Measurements from ENCODE around the gene GNS. TPM values are rescaled to one million over a fixed set of nuclear protein-coding genes. Genes with fewer than 3 reads are reported as not detected.

GNS gene
- total RNA-seq, 1 experiment from 2014 or later: 55.1 TPM

DNA sequence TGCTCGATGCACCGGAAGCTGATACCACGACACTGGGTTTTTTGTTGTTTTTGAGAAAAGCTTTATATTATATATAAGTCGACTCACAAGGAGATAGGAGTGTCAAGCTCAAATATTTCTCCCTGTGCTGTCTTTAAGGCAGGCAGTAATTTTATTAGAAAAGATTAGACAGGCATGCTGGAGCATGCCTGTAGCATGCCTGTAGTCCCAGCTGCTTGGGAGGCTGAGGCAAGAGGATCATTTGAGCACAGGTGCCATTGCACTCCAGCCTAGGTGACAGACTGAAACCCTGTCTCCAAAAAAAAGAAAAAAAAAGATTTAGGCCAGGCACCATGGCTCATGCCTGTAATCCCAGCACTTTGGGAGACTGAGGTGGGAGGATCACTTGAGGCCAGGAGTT is 51.8 kb downstream of the GNS start:
- H3K9ac ChIP-seq (ENCODE audit: low read length): no peak overlapping the region
- no peaks in the 10 kb centered on the region for H3K36me3 ChIP-seq (ENCODE audit: low read depth, low read length)
- no peak overlapping the region for H3K27ac ChIP-seq (ENCODE audit: low read length)
- H3K79me2 ChIP-seq (ENCODE audit: low read length): no peaks in the 10 kb centered on the region
- intact Hi-C loops (cut with micrococcal nuclease): no loop called here
- H3K4me1 ChIP-seq (ENCODE audit: insufficient read depth, low read length): no peaks in the 10 kb centered on the region
- H3F3A ChIP-seq (ENCODE audit: low read length, unreplicated experiment): no peaks in the 10 kb centered on the region
- no TSS peak for BruUV-seq (replicated peaks)
- no peaks in the 10 kb centered on the region for H3K9me2 ChIP-seq (replicated peaks; ENCODE audit: low read length)
- H4K20me1 ChIP-seq (ENCODE audit: low read length): no peaks in the 10 kb centered on the region
- TF ChIP-seq EZH2phosphoT487 (IDR thresholded peaks at IDR 0.05; ENCODE audit: borderline replicate concordance, low read length) (no peak), EZH2 (IDR thresholded peaks at IDR 0.05; ENCODE audit: low read length, unreplicated experiment) (no peak)
- TF ChIP-seq, protein P1, sequence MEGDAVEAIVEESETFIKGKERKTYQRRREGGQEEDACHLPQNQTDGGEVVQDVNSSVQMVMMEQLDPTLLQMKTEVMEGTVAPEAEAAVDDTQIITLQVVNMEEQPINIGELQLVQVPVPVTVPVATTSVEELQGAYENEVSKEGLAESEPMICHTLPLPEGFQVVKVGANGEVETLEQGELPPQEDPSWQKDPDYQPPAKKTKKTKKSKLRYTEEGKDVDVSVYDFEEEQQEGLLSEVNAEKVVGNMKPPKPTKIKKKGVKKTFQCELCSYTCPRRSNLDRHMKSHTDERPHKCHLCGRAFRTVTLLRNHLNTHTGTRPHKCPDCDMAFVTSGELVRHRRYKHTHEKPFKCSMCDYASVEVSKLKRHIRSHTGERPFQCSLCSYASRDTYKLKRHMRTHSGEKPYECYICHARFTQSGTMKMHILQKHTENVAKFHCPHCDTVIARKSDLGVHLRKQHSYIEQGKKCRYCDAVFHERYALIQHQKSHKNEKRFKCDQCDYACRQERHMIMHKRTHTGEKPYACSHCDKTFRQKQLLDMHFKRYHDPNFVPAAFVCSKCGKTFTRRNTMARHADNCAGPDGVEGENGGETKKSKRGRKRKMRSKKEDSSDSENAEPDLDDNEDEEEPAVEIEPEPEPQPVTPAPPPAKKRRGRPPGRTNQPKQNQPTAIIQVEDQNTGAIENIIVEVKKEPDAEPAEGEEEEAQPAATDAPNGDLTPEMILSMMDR (conservative IDR thresholded peaks at IDR 0.05; ENCODE audit: low read depth, low read length): no peak
- H2AFZ ChIP-seq (ENCODE audit: low read length): no peak overlapping the region
- H3K4me2 ChIP-seq (ENCODE audit: low read length): no peak overlapping the region
- H3K27me3 ChIP-seq (ENCODE audit: low read length): no peaks in the 10 kb centered on the region
- H3K4me3 ChIP-seq (ENCODE audit: low read length): no peak overlapping the region
- H3K9me3 ChIP-seq (ENCODE audit: low read length): no peaks in the 10 kb centered on the region
- ChIA-PET POLR2A (ENCODE audit: unreplicated experiment) (no interaction called here), CTCF (no interaction called here)
- DNase-seq: no peak
- no peak for ATAC-seq

DNA sequence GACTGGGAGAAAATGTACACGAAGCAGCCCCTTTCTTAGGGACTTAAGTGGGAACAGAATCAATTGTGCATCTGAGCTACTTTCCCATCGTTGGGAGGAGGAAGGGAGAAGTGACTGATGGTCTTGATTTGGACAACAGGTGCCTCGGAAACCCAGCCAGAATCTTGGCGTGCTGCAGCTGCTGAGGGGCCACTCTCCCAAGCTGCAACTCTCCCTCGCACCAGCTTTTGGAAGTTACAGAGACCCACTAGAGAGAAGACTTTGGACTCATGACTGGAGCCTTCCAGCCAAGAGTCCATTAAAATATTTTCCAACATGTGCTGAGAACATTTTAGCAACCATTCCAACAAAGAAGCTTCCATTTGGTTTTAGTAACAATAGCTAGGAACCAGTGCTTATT is 52.3 kb downstream of the GNS start:
- Histone ChIP-seq H3K27me3 (ENCODE audit: low read length) (no peaks in the 10 kb centered on the region), H3K36me3 (ENCODE audit: low read depth, low read length) (no peaks in the 10 kb centered on the region), H3K27ac (ENCODE audit: low read length) (no peak overlapping the region), H3K9me2 (replicated peaks; ENCODE audit: low read length) (no peaks in the 10 kb centered on the region), H3K79me2 (ENCODE audit: low read length) (no peaks in the 10 kb centered on the region), H3K9ac (ENCODE audit: low read length) (no peak overlapping the region), H3K4me2 (ENCODE audit: low read length) (no peak overlapping the region), H3F3A (ENCODE audit: low read length, unreplicated experiment) (no peaks in the 10 kb centered on the region), H2AFZ (ENCODE audit: low read length) (no peak overlapping the region), H3K9me3 (ENCODE audit: low read length) (no peaks in the 10 kb centered on the region), H3K4me3 (ENCODE audit: low read length) (no peak overlapping the region), H3K4me1 (ENCODE audit: insufficient read depth, low read length) (no peaks in the 10 kb centered on the region), H4K20me1 (ENCODE audit: low read length) (no peaks in the 10 kb centered on the region)
- intact Hi-C loops (cut with micrococcal nuclease): no loop called here
- ChIA-PET CTCF (no interaction called here), POLR2A (ENCODE audit: unreplicated experiment) (no interaction called here)
- no peak for TF ChIP-seq EZH2phosphoT487 (IDR thresholded peaks at IDR 0.05; ENCODE audit: borderline replicate concordance, low read length)
- TF ChIP-seq EZH2 (IDR thresholded peaks at IDR 0.05; ENCODE audit: low read length, unreplicated experiment): no peak
- TF ChIP-seq, protein P1 (conservative IDR thresholded peaks at IDR 0.05; ENCODE audit: low read depth, low read length): no peak
- DNase-seq (no peak), ATAC-seq (no peak)
- no TSS peak for BruUV-seq (replicated peaks)

DNA sequence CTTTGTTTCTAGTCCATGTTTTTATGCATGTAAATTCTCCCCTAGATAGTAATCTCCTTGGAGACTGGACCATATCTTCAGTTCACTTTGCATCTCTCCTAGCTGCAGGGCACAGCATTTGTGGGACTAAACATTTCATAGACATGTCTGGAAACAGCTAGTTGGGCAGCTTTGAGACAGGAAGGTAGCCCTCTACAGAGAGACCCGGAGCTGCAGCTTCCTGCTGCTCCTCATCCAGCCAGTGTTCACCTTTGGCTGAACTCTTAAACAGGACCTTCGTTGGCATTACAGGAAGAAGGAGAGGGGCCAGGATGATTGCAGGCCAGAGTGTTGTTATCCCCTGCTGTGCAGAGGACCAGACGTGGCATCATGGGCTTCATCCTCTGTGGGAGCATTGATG is 52.9 kb downstream of the GNS start:
- CTCF ChIA-PET: no interaction called here
- Histone ChIP-seq H3K27ac (ENCODE audit: low read length) (no peak overlapping the region), H3K27me3 (ENCODE audit: low read length) (no peaks in the 10 kb centered on the region), H3K4me3 (ENCODE audit: low read length) (no peak overlapping the region), H3F3A (ENCODE audit: low read length, unreplicated experiment) (no peaks in the 10 kb centered on the region), H2AFZ (ENCODE audit: low read length) (no peak overlapping the region), H4K20me1 (ENCODE audit: low read length) (no peaks in the 10 kb centered on the region), H3K4me2 (ENCODE audit: low read length) (no peak overlapping the region), H3K9me2 (replicated peaks; ENCODE audit: low read length) (no peaks in the 10 kb centered on the region), H3K79me2 (ENCODE audit: low read length) (no peaks in the 10 kb centered on the region), H3K9me3 (ENCODE audit: low read length) (no peaks in the 10 kb centered on the region), H3K36me3 (ENCODE audit: low read depth, low read length) (no peaks in the 10 kb centered on the region), H3K4me1 (ENCODE audit: insufficient read depth, low read length) (no peaks in the 10 kb centered on the region), H3K9ac (ENCODE audit: low read length) (no peak overlapping the region)
- POLR2A ChIA-PET (ENCODE audit: unreplicated experiment): no interaction called here
- intact Hi-C loops (cut with micrococcal nuclease): no loop called here
- no TSS peak for BruUV-seq (replicated peaks)
- ATAC-seq: no peak
- DNase-seq: no peak
- TF ChIP-seq EZH2 (IDR thresholded peaks at IDR 0.05; ENCODE audit: low read length, unreplicated experiment): no peak
- TF ChIP-seq EZH2phosphoT487 (IDR thresholded peaks at IDR 0.05; ENCODE audit: borderline replicate concordance, low read length): no peak
- TF ChIP-seq, protein P1 (conservative IDR thresholded peaks at IDR 0.05; ENCODE audit: low read depth, low read length): no peak

All from PC-3 (cell line).